ENCODE measurements around the gene CCDC15.

DNA sequence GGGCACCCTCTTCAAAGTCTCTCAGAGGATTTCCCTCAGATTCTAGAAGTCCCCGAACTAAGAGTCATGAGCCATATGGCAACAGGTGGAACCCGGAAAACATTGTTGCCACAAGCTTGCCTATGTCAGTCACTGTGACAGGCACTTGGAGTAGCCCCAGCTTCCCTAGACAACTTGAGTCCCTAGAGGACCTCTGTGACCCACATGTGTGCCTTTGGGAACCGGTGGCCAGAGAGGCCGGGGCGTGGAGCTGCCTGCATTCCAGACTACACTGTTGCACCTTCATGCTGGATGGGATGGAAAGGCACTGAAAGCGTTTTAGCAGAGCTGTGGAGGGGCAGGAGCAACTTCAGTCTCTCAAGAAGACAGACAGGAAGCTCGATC, 121.2 kb downstream of the CCDC15 start:
- TF ChIP-seq, protein P1, sequence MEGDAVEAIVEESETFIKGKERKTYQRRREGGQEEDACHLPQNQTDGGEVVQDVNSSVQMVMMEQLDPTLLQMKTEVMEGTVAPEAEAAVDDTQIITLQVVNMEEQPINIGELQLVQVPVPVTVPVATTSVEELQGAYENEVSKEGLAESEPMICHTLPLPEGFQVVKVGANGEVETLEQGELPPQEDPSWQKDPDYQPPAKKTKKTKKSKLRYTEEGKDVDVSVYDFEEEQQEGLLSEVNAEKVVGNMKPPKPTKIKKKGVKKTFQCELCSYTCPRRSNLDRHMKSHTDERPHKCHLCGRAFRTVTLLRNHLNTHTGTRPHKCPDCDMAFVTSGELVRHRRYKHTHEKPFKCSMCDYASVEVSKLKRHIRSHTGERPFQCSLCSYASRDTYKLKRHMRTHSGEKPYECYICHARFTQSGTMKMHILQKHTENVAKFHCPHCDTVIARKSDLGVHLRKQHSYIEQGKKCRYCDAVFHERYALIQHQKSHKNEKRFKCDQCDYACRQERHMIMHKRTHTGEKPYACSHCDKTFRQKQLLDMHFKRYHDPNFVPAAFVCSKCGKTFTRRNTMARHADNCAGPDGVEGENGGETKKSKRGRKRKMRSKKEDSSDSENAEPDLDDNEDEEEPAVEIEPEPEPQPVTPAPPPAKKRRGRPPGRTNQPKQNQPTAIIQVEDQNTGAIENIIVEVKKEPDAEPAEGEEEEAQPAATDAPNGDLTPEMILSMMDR (IDR thresholded peaks at IDR 0.05), result no peak
- no peak for TF ChIP-seq RAD21 (conservative IDR thresholded peaks at IDR 0.05 in 1 of 2, IDR thresholded peaks at IDR 0.05 in 1 of 2)
- TF ChIP-seq CEBPB (IDR thresholded peaks at IDR 0.05), result no peak
